Stomach (tissue), 19 donors: ENCODE results near the gene NELFB. TPM values are rescaled to one million over a fixed set of nuclear protein-coding genes. Genes with fewer than 3 reads are reported as not detected.

Experiments
- DNase-seq, 2 donors: peaks; one replicate each; pipeline versions ENCODE4 v3.0.0 to v3.0.0-alpha.2; 2013 to 2019
- H3K27ac ChIP-seq, 5 donors: fragments of 200-600 bp in 4 of 5; sonication (generic) in 4 of 5; one replicate each; pipeline ENCODE4 v1.5.1; 2013 to 2019; ENCODE audit warnings: mild to moderate bottlenecking in 1 of 5, moderate library complexity in 1 of 5
- H3K27me3 ChIP-seq, 3 donors: fragments of 200-600 bp; sonication (generic); one replicate each; pipeline ENCODE4 v1.5.1; 2017 to 2019; ENCODE audit warnings: mixed run types in 1 of 3
- H3K36me3 ChIP-seq, 4 donors: fragments of 200-600 bp; sonication (generic); 1 replicate in 3 of 4; 2 replicates in 1 of 4; pipeline ENCODE4 v1.5.1; 2016 to 2019
- H3K4me1 ChIP-seq, 4 donors: fragments of 200-600 bp; sonication (generic); one replicate each; pipeline ENCODE4 v1.5.1; 2016 to 2019
- H3K4me3 ChIP-seq, 4 donors: fragments of 200-600 bp; sonication (generic) in 3 of 4; one replicate each; pipeline ENCODE4 v1.5.1; 2016 to 2019; ENCODE audit warnings: mild to moderate bottlenecking in 1 of 4
- H3K9me3 ChIP-seq, 4 donors: fragments of 200-600 bp; sonication (generic); one replicate each; pipeline ENCODE4 v1.5.1; 2016 to 2019
- EP300 ChIP-seq: sonication (generic); formaldehyde crosslinking; IDR thresholded peaks from one replicate; pipeline ENCODE4 v1.6.1; 2017; ENCODE audit warnings: antibody characterized with exemption
- POLR2A ChIP-seq, 4 donors: fragments of 450-650 bp; IDR thresholded peaks; one replicate each; pipeline ENCODE4 v1.6.1; 2016; ENCODE audit warnings: antibody characterized with exemption in 4 of 4, control low read depth in 2 of 4, mild to moderate bottlenecking in 1 of 4, moderate library complexity in 1 of 4
- POLR2AphosphoS5 ChIP-seq, 3 donors: sonication (generic); formaldehyde crosslinking; IDR thresholded peaks; one replicate each; pipeline ENCODE4 v1.6.1; 2016; ENCODE audit warnings: antibody characterized with exemption in 3 of 3
- WGBS, 5 donors: extraction: QIAGEN DNeasy Blood & Tissue Kit in 3 of 5; methylation state at CpG; one replicate each; pipeline versions ENCODE4 v1.1.5 to v1.1.7; 2013 to 2018; 5-methylcytosine and 5-hydroxymethylcytosine counted together
- intact Hi-C: fragments of 100-400 bp; cut with DNase I; formaldehyde crosslinking; loops from one replicate; pipeline ENCODE4 v1.15.1; 2023; ENCODE audit warnings: low total_unique reads
- long read RNA-seq, 10 donors: transcript quantifications; one replicate each; lab custom pipeline, GENCODE V29; 2026
- polyA plus RNA-seq, 3 donors: library from polyadenylated mRNA; stranded (reverse); fragments of 200-250 nt; gene quantifications; one replicate each; pipeline ENCODE4 v1.2.3, GENCODE V29; 2013
- total RNA-seq, 5 donors: library from RNA; depleted of rRNA; stranded (reverse); fragments of >200 nt; gene quantifications; one replicate each; pipeline versions ENCODE4 v1.1.0 to v1.2.3, GENCODE V29; 2014 to 2016
- TF ChIP-seq, protein P1 (sequence below), 7 experiments: fragments of 450-650 bp in 4 of 7; fragments of 200-600 bp in 3 of 7; sonication (generic) in 3 of 7; IDR thresholded peaks; one replicate each; pipeline ENCODE4 v1.5.1; 2016 to 2019; ENCODE audit warnings: antibody characterized with exemption in 7 of 7, control low read depth in 2 of 7, mild to moderate bottlenecking in 1 of 7
- donor health status: healthy with polysubstance abuse.
- donor health status: Bipolar disorder and iron deficiency.
- donor health status: healthy.

Gene NELFB
- total RNA-seq: 100 to 1,000 TPM in 1 of 5 donors, 10 to 100 TPM in 4; 11.2 to 134 (median 44.9) TPM
- polyA plus RNA-seq: 10 to 100 TPM; 29.0 to 38.0 (median 34.2) TPM
- long read RNA-seq, donor 1, partial matches to known transcripts: 0 of 4 reads
- long read RNA-seq, donor 1, other reads (novel, unspliced or antisense): 0 of 4 reads
- long read RNA-seq, donor 2, transcript NELFB-201 (13 exons, 2,698 nt): major isoform, 5 of 12 reads
- long read RNA-seq, donor 2, partial matches to known transcripts: 7 of 12 reads
- long read RNA-seq, donor 2, other reads (novel, unspliced or antisense): 0 of 12 reads
- long read RNA-seq, donor 3, partial matches to known transcripts: 0 of 2 reads
- long read RNA-seq, donor 3, other reads (novel, unspliced or antisense): 0 of 2 reads
- long read RNA-seq, donor 4: 0 reads
- long read RNA-seq, donor 5, transcript NELFB-201 (13 exons, 2,698 nt): major isoform, 8 of 8 reads
- long read RNA-seq, donor 5, partial matches to known transcripts: 0 of 8 reads
- long read RNA-seq, donor 5, other reads (novel, unspliced or antisense): 0 of 8 reads
- long read RNA-seq, donor 6, transcript NELFB-201 (13 exons, 2,698 nt): major isoform, 19 of 34 reads
- long read RNA-seq, donor 6, partial matches to known transcripts: 15 of 34 reads
- long read RNA-seq, donor 6, other reads (novel, unspliced or antisense): 0 of 34 reads
- long read RNA-seq, donor 7, transcript NELFB-201 (13 exons, 2,698 nt): major isoform, 12 of 22 reads
- long read RNA-seq, donor 7, partial matches to known transcripts: 10 of 22 reads
- long read RNA-seq, donor 7, other reads (novel, unspliced or antisense): 0 of 22 reads
- long read RNA-seq, donor 8, partial matches to known transcripts: 0 of 2 reads
- long read RNA-seq, donor 8, other reads (novel, unspliced or antisense): 0 of 2 reads
- long read RNA-seq, donor 9, partial matches to known transcripts: 19 of 21 reads
- long read RNA-seq, donor 9, other reads (novel, unspliced or antisense): 0 of 21 reads
- long read RNA-seq, donor 10, partial matches to known transcripts: 0 of 3 reads
- long read RNA-seq, donor 10, other reads (novel, unspliced or antisense): 0 of 3 reads

DNA sequence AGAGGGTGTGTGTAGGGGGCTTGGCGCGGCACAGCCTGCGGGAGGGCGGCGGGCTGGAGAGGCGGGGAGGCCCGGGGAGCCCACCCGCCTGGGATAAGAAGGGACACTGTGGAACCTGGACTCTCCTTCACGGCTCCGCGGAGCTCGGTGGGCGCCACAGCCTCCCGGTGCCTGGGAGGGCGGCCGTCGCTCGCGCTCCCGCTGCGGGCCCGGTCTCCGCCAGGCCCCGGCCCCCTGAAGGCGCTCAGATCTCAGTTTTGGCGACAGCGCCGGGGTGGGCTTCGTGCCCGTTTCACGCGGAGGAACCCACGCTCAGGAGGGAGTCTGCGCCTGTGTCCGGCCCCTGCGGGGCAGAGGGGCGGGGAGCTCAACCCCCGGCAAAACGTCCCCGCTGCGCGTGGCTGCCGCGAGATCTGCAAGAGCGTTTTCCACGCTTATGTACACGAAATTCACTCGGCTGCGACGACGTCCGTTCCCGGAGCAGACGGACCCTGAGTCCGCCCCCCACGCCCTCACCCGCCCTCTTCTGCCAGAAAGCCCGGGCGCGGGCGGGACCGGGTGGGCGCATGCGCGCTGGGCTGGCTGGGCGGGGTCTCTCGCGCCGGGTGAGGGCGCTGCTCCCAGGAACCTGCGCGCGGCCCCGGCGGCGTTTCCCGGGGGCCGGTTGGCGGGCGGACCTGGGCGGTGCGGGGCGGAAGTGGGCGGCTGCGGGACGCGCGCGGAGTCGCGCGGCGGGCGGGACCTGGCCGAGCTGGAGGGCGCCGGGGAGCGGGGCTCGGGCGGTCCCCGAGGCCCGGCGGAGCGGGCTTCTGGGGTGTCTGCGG is at the start of gene NELFB:
NELFB (plus strand) TSS at position 704 of the 824 bp plus-strand sequence.
- no peaks in the 10 kb centered on the region for H3K9me3 ChIP-seq
- intact Hi-C loops: no loop called here
- peak; percentile 96 to 97 for DNase-seq
- 0 to 4% (median 1%) methylated on average over 37 to 105 of the region's 105 CpGs for WGBS, 5 donors
- H3K4me3 ChIP-seq: peak within 1 kb of the TSS; percentile 94 to 100 (median 98)
- H3K27me3 ChIP-seq: no peaks in the 10 kb centered on the region
- H3K27ac ChIP-seq: peak within 1 kb of the TSS; percentile 78 to 91 (median 83)
- TF ChIP-seq EP300 (no peak), POLR2AphosphoS5 (IDR thresholded peaks at IDR 0.05) (peak; percentile 33 to 85 (median 75)), POLR2A (IDR thresholded peaks at IDR 0.05) (no peak)
- TF ChIP-seq, protein P1, sequence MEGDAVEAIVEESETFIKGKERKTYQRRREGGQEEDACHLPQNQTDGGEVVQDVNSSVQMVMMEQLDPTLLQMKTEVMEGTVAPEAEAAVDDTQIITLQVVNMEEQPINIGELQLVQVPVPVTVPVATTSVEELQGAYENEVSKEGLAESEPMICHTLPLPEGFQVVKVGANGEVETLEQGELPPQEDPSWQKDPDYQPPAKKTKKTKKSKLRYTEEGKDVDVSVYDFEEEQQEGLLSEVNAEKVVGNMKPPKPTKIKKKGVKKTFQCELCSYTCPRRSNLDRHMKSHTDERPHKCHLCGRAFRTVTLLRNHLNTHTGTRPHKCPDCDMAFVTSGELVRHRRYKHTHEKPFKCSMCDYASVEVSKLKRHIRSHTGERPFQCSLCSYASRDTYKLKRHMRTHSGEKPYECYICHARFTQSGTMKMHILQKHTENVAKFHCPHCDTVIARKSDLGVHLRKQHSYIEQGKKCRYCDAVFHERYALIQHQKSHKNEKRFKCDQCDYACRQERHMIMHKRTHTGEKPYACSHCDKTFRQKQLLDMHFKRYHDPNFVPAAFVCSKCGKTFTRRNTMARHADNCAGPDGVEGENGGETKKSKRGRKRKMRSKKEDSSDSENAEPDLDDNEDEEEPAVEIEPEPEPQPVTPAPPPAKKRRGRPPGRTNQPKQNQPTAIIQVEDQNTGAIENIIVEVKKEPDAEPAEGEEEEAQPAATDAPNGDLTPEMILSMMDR (IDR thresholded peaks at IDR 0.05): peak in 1 of 7 experiments; percentile 33
- peaks cover 22 to 51% (median 38%) of the 10 kb centered on the region in 4 donors for H3K4me1 ChIP-seq
- H3K36me3 ChIP-seq: peaks cover 4 to 32% (median 26%) of the 10 kb centered on the region in 4 donors

- WGBS, 5 donors: 61 to 68% (median 65%) methylated on average over 7 of the region's 7 CpGs
- intact Hi-C loops: no loop called here
- DNase-seq: no peak
- TF ChIP-seq, protein P1 (IDR thresholded peaks at IDR 0.05): no peak
- TF ChIP-seq POLR2A (IDR thresholded peaks at IDR 0.05) (no peak), EP300 (no peak), POLR2AphosphoS5 (IDR thresholded peaks at IDR 0.05) (no peak)
- Histone ChIP-seq H3K4me3 (peak overlapping the region in 3 of 4 donors; percentile 88 to 94 (median 88)), H3K36me3 (peaks cover 0 to 24% (median 22%) of the 10 kb centered on the region in 4 donors), H3K9me3 (no peaks in the 10 kb centered on the region), H3K4me1 (peaks cover 47 to 52% (median 50%) of the 10 kb centered on the region in 4 donors), H3K27me3 (no peaks in the 10 kb centered on the region), H3K27ac (no peak overlapping the region)
Measured at GRCh38 chr9:137206602-137207001, 48.5 kb upstream of the NELFB start.

DNA sequence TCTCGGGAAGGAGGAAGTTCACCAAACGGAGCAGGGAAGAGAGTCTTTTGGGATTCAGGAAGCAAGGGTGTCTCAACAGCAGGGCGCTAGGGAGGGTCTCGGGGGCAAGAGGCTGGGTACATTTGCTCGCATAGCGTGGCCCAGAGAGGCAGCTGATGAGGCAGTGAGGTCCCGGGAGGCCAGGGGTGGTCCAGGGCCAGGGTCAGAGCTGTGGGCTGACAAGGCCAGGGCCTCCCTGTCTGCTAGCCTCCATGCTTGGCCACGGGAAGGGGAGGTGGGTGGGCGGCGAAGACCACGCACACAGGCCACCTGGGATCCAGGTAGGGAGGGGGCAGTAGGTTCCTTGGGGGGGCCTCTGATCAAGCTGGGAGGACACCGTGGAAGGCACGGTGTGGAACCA is 43.6 kb upstream of the NELFB start:
- peaks cover 8 to 11% (median 10%) of the 10 kb centered on the region in 4 donors for H3K4me1 ChIP-seq
- WGBS, 5 donors: 81 to 92% (median 88%) methylated on average over 9 to 13 of the region's 13 CpGs
- no peak overlapping the region for H3K4me3 ChIP-seq
- no peaks in the 10 kb centered on the region for H3K27me3 ChIP-seq
- H3K9me3 ChIP-seq: no peaks in the 10 kb centered on the region
- intact Hi-C loops: no loop called here
- H3K36me3 ChIP-seq: peaks cover 10 to 63% (median 41%) of the 10 kb centered on the region in 4 donors
- no peak for DNase-seq
- H3K27ac ChIP-seq: no peak overlapping the region
- TF ChIP-seq, protein P1 (IDR thresholded peaks at IDR 0.05): no peak
- TF ChIP-seq EP300 (no peak), POLR2AphosphoS5 (IDR thresholded peaks at IDR 0.05) (no peak), POLR2A (IDR thresholded peaks at IDR 0.05) (no peak)
